NCI-H1694 treated with DMSO at 0.1 percent for 48 hours (cell line): Measurements from ENCODE around the gene GRB2.

ENCODE experiments used
- DNase-seq: peaks from one replicate; lab custom pipeline; 2025; lab: John Stamatoyannopoulos, UW

GRB2 gene

GRCh38 chr17:75412455-75413317 is 7.2 kb upstream of the GRB2 start:
- peak; percentile 48 for DNase-seq

- DNase-seq = no peak
These were observed 6.0 kb upstream of the GRB2 start for GRCh38 chr17:75411328-75412067.

- DNase-seq = no peak
These were observed 4.7 kb upstream of the GRB2 start for GRCh38 chr17:75410141-75410540.

GRCh38 chr17:75407655-75408352 is 2.3 kb upstream of the GRB2 start:
- no peak for DNase-seq

GRCh38 chr17:75406222-75406615 is 741 bp upstream of the GRB2 start:
- DNase-seq = no peak

- DNase-seq = no peak
These were observed 630 bp downstream of the GRB2 start for GRCh38 chr17:75404731-75405364.

GRCh38 chr17:75404223-75404730 is 1.2 kb downstream of the GRB2 start:
- peak; percentile 53 for DNase-seq

GRCh38 chr17:75403131-75403530 is 2.3 kb downstream of the GRB2 start:
- DNase-seq = no peak

- no peak for DNase-seq
These were observed 3.5 kb downstream of the GRB2 start for GRCh38 chr17:75402026-75402425.

GRCh38 chr17:75400326-75400939 is 5.0 kb downstream of the GRB2 start:
- no peak for DNase-seq

- DNase-seq = no peak
These were observed 7.2 kb downstream of the GRB2 start for GRCh38 chr17:75398279-75398678.

- no peak for DNase-seq
These were observed 8.3 kb downstream of the GRB2 start for GRCh38 chr17:75397217-75397616.

GRCh38 chr17:75396796-75397195 is 8.7 kb downstream of the GRB2 start:
- no peak for DNase-seq

- DNase-seq = no peak
These were observed 9.5 kb downstream of the GRB2 start for GRCh38 chr17:75396025-75396424.

- DNase-seq = no peak
These were observed 11.1 kb downstream of the GRB2 start for GRCh38 chr17:75394332-75394918.

- DNase-seq = peak; percentile 89
These were observed 11.8 kb downstream of the GRB2 start for GRCh38 chr17:75393523-75394331.

- no peak for DNase-seq
These were observed 12.9 kb downstream of the GRB2 start for GRCh38 chr17:75392559-75392958.

- no peak for DNase-seq
These were observed 14.5 kb downstream of the GRB2 start for GRCh38 chr17:75390982-75391381.

- DNase-seq = no peak
These were observed 16.9 kb downstream of the GRB2 start for GRCh38 chr17:75388476-75389030.

GRCh38 chr17:75387771-75388170 is 17.7 kb downstream of the GRB2 start:
- no peak for DNase-seq
